PFSK-1 (cell line): ENCODE data around the gene THAP6.

Experiments
- FOXP2 ChIP-seq: optimal IDR thresholded peaks from 2 replicates; pipeline ENCODE3; 2011; ENCODE audit warnings: borderline replicate concordance, control low read depth, inconsistent platforms; ENCODE audit not compliant: insufficient read depth; ENCODE audit errors: extremely low read length, extremely low read depth
- POLR2AphosphoS5 ChIP-seq: IDR thresholded peaks from 2 replicates; pipeline ENCODE4 v1.6.1; 2012; ENCODE audit warnings: low read depth, mild to moderate bottlenecking, control low read depth, low read length, moderate library complexity
- REST ChIP-seq, 2 experiments: IDR thresholded peaks; 2 replicates each; pipeline versions ENCODE4 v1.6.1 to v1.8.0; 2011 to 2012; ENCODE audit warnings: low read depth in 2 of 2, low read length in 2 of 2, control low read depth in 1 of 2, inconsistent platforms in 1 of 2, mild to moderate bottlenecking in 1 of 2, moderate library complexity in 1 of 2; ENCODE audit not compliant: insufficient read depth in 1 of 2
- SIN3A ChIP-seq: IDR thresholded peaks from 2 replicates; pipeline ENCODE4 v1.6.1; 2012; ENCODE audit warnings: mild to moderate bottlenecking, low read length, moderate library complexity, borderline replicate concordance; ENCODE audit not compliant: insufficient read depth
- TAF1 ChIP-seq: IDR thresholded peaks from 2 replicates; pipeline ENCODE4 v1.6.1; 2012; ENCODE audit warnings: low read length, control low read depth, borderline replicate concordance; ENCODE audit not compliant: insufficient read depth

Gene THAP6

GRCh38 chr4:75555294-75556164 lies 41.3 kb downstream of the THAP6 start, which contains the start of gene ODAPH:
TSS of gene ODAPH (plus strand) at chr4:75556066. CDS start at chr4:75556083, 17 bp downstream.
- no peak for TF ChIP-seq TAF1
- TF ChIP-seq SIN3A, result no peak
- no peak for TF ChIP-seq REST (IDR thresholded peaks at IDR 0.05; ENCODE audit: insufficient read depth in 1 of 2, low read depth in 2 of 2, low read length in 2 of 2)
- no peak for TF ChIP-seq FOXP2
- no peak for TF ChIP-seq POLR2AphosphoS5

- TF ChIP-seq FOXP2 (no peak), REST (IDR thresholded peaks at IDR 0.05; ENCODE audit: insufficient read depth in 1 of 2, low read depth in 2 of 2, low read length in 2 of 2) (no peak), SIN3A (no peak), TAF1 (no peak), POLR2AphosphoS5 (no peak)
Measured at GRCh38 chr4:75557696-75558095, 43.4 kb downstream of the THAP6 start.

- TF ChIP-seq FOXP2 (no peak), POLR2AphosphoS5 (no peak), REST (IDR thresholded peaks at IDR 0.05; ENCODE audit: insufficient read depth in 1 of 2, low read depth in 2 of 2, low read length in 2 of 2) (no peak), TAF1 (no peak), SIN3A (no peak)
Measured at GRCh38 chr4:75561789-75562188, 47.5 kb downstream of the THAP6 start.

GRCh38 chr4:75564023-75564422 lies 49.8 kb downstream of the THAP6 start:
- no peak for TF ChIP-seq REST (IDR thresholded peaks at IDR 0.05; ENCODE audit: insufficient read depth in 1 of 2, low read depth in 2 of 2, low read length in 2 of 2)
- TF ChIP-seq TAF1, result no peak
- no peak for TF ChIP-seq SIN3A
- TF ChIP-seq FOXP2, result no peak
- no peak for TF ChIP-seq POLR2AphosphoS5
